HG03280 (cell line): Measurements from ENCODE around the gene LST1.

Experiments used
- ATAC-seq: cut with Tn5 transposase; IDR thresholded peaks from one replicate; pipeline ENCODE4 v1.9.1; 2021; ENCODE audit warnings: mild to moderate bottlenecking, moderate library complexity; ENCODE audit not compliant: unreplicated experiment

The LST1 gene

GRCh38 chr6:31619805-31620585, 33.9 kb downstream of the LST1 start:
- ATAC-seq: peak; percentile 83

DNA sequence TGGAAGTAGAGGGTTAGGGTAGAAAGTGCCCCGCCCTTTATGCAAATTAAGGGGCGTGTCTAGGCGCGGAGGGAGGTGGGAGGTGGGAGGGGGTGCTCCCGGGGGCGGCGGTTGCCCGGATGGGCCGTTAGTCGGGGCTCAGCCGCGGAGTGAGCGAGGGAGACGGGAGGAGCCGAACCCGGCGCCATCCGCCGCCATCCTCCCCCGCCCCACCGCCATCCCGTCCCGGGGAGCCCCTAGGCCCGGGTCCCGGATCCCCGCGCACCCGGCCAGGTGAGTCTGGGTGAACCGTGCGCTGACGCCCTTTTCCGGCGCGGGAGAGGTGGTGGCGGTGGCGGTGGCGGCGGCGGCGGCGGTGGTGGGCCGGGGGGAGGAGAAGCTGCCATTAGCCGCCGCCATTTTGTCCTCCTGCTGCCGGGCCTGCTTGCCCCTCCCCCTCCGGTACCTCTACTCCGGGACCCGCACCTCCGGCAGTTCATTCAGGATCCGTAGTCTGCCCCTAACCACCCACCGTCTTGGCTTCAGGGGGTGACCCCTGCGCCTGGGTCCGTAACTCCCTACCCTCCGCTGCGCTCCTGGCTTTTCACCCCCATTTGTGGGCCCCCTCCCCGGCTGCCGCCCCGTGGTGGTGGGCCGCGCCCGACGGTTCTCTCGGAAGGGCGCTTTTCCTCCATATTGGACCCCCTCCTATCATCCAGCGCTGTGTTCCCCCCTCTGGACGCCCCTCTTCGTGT, 34.7 kb downstream of the LST1 start, which contains the start of gene PRRC2A:
PRRC2A (plus strand) TSS at position 130 of the 734 bp plus-strand sequence. CDS start 2,075 bp downstream, outside the sequence.
- ATAC-seq: peak; percentile 54

DNA sequence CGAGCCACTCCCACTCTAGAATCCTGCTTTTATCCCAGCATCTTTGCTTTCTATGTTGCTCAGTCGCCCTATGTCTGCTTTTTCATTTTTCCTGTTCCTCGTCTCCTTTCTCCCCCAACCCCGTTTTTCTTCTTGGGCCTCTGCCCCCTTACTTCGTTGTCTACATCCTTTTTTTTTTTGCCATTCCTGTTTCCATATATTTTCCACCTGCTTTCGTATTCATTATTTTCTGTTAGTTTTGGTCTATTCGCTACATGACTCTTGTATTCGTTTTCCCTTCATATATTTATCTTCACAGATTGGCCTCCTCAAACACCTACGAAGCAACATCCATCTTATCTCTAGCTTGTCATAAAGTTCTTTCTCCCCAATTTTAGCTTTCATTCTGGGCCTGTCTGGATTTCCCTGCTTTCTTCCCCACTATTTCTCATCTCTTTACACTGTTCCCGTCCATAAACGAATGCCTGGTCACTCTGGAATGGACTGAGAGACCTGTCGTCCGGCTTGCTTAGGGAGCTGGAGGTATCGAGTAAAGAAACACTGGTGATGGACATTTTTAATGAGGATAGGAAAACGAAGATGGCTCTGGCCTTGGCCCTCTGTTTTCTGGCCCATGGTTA, 35.4 kb downstream of the LST1 start:
- no peak for ATAC-seq

GRCh38 chr6:31621991-31622390, 35.9 kb downstream of the LST1 start:
- no peak for ATAC-seq

DNA sequence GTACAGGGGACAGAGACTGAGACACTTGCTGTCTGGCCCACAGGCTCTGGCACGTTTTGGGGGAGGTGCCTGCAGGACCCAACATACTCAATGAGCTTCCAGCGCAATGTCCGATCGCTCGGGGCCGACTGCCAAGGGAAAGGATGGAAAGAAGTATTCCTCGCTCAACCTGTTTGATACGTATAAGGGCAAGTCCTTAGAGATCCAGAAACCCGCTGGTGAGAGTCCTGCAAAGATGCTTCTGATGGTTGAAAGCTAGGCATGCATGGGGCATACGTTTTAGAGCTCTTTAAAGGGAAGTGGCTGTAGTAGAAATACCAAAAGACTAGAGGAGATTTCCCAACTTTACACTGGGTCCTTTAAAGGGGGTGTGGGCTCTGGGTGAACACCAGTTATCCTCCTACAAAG, 36.6 kb downstream of the LST1 start:
- no peak for ATAC-seq

GRCh38 chr6:31624070-31624469, 38.0 kb downstream of the LST1 start:
- ATAC-seq: no peak

GRCh38 chr6:31626952-31627351, 40.9 kb downstream of the LST1 start:
- no peak for ATAC-seq

GRCh38 chr6:31627690-31628287, 41.7 kb downstream of the LST1 start:
- ATAC-seq: no peak

DNA sequence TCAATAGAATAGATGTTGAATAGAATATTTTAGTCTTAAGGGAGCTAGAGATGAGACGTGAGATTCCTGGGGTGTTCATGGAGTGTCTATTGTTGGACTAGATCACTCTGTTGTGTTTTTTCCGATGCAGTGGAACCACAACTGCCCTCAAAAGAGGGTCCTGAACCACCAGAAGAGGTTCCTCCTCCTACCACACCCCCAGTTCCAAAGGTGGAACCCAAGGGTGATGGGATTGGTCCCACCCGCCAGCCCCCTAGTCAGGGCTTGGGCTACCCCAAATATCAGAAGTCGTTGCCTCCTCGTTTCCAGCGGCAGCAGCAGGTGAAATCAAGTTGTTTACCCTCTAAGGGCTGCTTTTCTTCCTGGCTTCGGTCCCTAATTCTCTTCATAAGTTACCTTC, 42.9 kb downstream of the LST1 start:
- ATAC-seq: no peak

DNA sequence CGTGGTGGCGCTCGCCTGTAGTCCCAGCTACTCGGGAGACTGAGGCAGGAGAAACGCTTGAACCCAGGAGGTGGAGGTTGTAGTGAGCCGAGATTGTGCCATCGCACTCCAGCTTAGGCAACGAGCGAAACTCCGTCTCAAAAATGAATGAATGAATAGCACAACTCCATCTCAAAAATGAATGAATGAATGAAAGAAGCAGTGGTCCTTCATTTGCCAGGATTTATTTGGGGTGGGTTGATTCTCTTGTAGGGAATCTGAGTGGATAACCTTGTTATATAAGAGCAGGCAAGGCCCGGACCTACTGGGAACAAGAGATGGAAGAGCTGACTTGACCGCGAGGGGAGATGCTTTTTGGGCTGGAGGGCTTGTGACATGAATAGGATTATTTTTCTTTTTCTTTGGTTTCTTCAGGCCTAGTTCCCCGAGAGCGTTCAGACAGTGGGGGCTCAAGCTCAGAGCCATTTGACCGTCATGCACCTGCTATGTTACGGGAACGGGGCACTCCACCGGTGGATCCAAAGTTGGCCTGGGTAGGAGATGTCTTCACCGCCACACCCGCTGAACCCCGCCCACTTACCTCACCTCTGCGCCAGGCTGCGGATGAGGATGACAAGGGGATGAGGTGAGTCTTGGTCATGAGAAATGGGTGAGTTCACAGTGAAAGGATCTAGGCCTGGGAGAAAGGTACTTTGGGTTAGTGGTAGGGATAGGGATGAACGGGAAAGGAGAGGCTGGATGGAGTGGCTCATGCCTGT, 44.3 kb downstream of the LST1 start:
- ATAC-seq: no peak

GRCh38 chr6:31631209-31631608, 45.1 kb downstream of the LST1 start:
- no peak for ATAC-seq

DNA sequence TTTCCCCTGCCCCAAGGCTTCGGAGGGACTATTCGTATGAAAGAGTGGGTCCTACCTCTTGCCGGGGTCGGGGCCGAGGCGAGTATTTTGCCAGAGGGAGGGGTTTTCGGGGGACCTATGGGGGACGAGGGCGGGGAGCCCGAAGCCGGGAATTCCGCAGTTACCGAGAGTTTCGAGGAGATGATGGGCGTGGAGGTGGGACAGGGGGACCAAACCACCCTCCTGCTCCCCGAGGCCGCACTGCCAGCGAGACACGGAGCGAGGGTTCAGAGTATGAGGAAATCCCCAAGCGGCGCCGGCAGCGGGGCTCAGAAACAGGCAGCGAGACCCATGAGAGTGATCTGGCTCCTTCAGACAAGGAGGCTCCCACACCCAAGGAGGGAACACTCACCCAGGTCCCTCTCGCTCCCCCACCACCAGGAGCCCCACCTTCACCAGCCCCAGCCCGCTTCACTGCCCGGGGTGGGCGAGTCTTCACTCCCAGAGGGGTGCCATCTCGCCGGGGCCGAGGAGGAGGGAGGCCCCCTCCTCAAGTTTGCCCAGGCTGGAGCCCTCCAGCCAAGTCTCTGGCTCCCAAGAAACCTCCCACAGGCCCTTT, 45.7 kb downstream of the LST1 start:
- no peak for ATAC-seq

- no peak for ATAC-seq
These were observed 46.3 kb downstream of the LST1 start for GRCh38 chr6:31632279-31632946.

DNA sequence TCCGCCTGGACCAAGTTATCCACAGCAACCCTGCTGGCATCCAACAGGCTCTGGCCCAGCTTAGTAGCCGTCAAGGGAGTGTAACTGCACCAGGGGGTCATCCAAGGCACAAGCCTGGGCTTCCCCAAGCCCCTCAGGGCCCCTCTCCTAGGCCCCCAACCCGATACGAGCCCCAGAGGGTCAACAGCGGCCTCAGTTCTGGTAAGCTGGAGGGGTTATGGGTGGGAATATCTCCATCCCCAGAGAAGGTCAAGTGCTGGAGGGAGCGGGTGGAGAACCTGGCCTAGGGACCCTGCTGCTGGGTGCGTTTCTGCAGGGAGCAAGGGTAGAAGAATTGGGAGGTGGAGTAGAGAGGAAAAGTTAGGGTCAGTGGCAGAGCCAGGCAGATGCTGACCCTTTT, 47.4 kb downstream of the LST1 start:
- ATAC-seq: no peak

GRCh38 chr6:31634131-31634530, 48.1 kb downstream of the LST1 start:
- no peak for ATAC-seq

DNA sequence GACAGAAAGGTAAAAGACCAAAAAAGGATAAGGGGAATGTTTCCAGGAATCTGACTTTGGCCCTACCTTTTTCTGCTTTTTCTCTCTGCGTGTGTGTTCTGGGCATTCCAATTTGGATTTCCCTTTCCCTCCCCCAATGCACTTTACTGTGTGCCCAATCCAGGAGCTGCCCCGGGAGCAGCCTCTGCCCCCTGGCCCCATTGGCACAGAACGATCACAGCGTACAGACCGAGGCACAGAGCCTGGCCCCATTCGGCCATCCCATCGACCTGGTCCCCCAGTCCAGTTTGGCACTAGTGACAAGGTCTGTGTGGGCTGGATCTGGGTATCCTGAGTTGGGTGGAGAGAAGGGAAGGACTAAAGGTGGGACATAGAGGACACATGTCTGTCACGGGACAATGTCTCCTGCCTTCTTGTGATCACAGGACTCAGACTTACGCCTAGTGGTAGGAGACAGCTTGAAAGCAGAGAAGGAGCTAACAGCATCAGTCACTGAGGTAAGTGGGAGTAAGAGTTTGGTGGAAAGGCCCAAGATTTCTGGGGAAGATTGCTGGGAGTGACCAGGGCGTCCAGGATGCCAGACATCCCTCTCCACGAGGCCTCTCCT, 49.0 kb downstream of the LST1 start:
- no peak for ATAC-seq

DNA sequence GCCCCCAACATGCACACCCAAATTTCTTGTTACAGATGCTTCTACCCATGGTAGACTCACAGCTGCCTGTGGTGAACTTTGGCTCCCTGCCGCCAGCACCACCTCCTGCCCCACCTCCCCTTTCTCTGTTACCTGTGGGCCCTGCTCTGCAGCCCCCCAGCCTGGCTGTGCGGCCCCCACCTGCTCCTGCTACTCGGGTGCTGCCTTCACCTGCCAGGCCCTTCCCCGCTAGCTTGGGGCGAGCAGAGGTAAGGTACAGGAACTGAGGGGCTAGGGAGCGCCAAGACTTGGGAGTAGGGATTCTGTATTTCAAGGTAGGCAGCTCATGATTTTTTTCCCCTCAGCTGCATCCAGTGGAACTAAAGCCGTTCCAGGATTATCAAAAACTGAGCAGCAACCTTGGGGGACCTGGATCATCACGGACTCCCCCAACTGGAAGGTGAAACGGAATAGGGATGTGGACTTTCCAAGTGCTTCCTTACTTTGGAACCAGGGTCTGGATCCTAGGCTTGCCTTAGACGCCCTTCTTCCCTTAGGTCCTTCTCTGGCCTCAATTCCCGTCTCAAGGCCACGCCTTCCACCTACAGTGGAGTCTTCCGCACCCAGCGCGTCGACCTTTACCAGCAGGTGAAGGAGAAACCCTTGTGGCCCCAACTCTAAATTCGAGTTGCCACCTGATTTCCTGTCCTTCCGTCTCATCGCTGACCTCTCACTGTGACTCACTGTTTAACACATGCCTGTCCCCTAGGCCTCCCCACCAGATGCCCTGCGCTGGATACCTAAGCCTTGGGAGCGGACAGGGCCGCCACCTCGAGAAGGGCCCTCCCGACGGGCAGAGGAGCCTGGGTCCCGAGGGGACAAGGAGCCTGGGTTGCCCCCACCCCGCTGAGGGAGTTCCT, 50.9 kb downstream of the LST1 start:
- no peak for ATAC-seq
